VCaP (cell line): ENCODE data around the gene TSPAN2.

Source experiments
- H3K27ac ChIP-seq: fragments of 450-650 bp; 2 replicates; pipeline ENCODE4 v1.5.1; 2017
- TF ChIP-seq, protein P1 (sequence below): fragments of 450-650 bp; conservative IDR thresholded peaks from 2 replicates; pipeline ENCODE4 v1.5.1; 2017; ENCODE audit warnings: mild to moderate bottlenecking, moderate library complexity

TSPAN2 gene

DNA sequence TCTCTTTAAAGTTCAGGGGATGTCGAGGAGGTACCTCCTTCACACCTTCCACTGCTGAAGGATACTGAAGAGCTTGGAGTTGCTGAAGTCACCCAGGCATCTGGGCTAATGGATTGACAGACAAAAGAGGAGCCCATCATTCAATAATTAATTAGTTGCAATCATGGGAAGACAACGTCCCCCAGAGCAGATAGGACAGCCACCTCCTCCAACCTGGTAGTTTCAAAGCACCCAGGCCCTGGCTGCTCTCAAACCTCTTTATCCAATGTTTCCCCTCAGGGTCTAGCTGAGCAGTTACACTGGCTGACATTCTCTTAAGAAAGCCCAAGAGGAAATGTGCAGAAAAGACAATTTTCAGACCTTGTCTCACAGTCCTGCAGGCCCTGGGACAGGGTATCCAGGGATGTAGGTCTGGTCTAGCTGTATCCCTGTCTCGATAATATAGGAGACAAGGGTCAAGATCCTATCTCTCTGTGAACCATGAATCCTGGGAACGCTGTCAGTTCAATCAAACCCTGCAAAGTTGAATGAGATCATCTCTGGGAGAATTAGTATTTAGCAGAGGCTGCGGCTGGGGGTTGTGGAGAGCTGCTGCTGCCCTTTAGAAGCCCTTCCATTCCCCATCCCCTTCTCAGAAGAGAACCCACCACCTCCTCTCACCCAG, 1.1 kb downstream of the TSPAN2 start:
- TF ChIP-seq, protein P1, sequence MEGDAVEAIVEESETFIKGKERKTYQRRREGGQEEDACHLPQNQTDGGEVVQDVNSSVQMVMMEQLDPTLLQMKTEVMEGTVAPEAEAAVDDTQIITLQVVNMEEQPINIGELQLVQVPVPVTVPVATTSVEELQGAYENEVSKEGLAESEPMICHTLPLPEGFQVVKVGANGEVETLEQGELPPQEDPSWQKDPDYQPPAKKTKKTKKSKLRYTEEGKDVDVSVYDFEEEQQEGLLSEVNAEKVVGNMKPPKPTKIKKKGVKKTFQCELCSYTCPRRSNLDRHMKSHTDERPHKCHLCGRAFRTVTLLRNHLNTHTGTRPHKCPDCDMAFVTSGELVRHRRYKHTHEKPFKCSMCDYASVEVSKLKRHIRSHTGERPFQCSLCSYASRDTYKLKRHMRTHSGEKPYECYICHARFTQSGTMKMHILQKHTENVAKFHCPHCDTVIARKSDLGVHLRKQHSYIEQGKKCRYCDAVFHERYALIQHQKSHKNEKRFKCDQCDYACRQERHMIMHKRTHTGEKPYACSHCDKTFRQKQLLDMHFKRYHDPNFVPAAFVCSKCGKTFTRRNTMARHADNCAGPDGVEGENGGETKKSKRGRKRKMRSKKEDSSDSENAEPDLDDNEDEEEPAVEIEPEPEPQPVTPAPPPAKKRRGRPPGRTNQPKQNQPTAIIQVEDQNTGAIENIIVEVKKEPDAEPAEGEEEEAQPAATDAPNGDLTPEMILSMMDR: no peak
- no peak overlapping the region for H3K27ac ChIP-seq

DNA sequence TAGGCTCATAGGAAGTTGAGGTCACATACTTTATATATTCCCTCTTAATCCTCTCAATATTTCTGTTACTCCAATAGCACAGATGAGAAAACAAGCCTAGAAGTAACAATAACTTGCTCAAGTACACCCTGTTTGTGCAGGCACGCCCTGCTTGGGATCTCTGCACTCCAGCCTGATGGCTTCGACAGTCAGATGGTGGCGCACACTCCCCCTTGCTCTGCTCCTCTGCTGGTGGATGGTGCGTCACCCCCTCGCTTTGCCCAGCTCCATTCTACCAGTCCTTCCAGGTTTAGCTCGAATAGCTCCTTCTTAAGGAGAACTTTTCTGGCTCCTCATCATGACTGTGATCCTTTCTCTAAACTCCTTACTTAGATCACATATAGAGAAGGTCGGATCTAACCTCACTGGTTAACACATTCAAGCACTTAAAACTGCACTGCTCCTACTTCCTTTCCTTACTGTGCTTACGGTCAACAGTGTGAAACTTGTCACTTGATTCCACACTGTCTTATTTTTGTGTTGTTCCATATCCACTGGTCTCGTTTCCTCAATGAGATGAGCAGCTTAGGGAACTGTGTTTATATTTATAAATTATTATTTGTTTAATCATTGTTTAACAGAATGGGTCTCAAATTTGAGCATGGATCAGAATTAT, 3.0 kb downstream of the TSPAN2 start:
- no peak overlapping the region for H3K27ac ChIP-seq
- TF ChIP-seq, protein P1: no peak

DNA sequence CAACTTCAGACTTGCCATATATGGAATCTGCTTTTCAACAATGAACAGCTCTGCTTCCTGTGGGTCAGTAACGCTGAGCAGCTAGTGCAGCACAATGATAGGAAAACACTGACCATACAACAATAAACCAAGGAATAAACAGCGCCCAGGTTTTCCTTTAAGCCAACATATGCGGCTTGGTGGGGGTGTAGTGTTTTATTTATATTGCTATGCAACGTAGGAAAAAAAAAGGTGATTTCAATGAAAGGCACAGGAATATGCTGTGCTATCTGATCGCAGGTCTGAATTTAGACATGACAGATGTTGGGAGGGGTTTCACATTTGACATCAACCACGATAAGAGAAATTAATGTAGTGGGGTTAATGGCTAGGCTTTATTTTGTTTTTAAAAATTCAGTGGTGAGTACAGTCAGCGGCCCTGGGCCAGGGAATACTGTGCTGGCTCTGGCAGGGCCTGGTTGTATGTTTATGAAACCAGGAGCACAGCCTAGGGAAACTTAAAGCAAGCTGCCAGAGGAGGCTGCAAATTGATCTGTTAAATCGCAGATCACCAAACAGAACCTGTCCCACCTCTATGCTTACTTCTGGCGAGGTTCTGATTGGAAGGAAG, 4.3 kb downstream of the TSPAN2 start:
- no peak overlapping the region for H3K27ac ChIP-seq
- TF ChIP-seq, protein P1: no peak

DNA sequence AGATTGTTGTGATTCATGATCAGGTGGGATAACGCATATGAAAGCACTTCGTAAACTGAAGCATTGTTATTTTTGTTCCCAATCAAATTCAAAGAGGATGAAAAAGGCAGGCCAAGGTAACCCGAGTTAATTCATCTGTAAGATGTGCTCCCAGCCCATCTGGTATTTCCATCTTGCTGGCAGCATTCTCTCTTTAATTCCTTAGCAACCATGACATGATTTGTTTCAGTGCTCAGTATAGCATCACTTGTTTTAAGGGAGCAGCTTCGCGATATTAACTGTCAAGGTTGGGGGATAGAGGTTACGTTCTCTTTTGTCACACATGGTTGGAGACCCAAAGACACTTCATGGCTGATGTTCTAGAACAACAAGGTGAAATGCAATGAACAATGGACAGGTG, 6.4 kb downstream of the TSPAN2 start:
- TF ChIP-seq, protein P1: no peak
- H3K27ac ChIP-seq: no peak overlapping the region

DNA sequence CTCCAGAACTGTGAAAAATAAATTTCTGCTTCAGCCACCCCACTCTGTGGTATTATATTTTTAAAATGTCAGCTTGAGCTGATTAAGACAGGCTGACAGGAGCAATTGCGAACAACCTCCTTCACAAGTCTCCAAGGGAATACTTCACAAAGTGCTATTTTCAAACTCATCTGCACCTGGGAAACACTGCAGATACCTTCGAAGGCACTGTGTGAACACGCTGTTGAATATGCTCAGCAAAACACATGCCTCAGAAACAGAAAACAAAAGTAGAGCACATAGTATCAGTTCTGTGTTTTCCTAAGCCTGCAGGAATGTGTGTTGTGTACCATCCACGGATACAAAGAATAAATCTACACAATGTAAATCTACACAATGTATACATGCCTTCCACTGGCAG, 10.6 kb downstream of the TSPAN2 start:
- TF ChIP-seq, protein P1: no peak
- no peak overlapping the region for H3K27ac ChIP-seq

DNA sequence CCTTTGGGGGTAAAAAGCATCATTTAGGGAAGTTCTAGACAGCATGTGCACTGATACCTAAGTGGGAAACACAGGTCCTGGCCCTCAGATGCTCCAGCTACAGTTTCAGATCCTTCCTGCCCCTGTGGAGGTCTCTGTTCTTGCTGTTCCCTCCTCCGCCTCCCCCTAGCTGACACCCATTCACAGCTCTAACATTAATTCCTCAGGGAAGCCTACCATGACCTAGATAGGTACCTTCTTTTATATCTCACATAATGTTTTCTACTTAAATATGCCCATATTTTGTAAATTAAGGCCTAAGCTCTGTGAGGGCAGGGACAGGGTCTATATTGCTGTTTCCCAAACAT, 11.3 kb downstream of the TSPAN2 start:
- H3K27ac ChIP-seq: no peak overlapping the region
- TF ChIP-seq, protein P1: no peak

DNA sequence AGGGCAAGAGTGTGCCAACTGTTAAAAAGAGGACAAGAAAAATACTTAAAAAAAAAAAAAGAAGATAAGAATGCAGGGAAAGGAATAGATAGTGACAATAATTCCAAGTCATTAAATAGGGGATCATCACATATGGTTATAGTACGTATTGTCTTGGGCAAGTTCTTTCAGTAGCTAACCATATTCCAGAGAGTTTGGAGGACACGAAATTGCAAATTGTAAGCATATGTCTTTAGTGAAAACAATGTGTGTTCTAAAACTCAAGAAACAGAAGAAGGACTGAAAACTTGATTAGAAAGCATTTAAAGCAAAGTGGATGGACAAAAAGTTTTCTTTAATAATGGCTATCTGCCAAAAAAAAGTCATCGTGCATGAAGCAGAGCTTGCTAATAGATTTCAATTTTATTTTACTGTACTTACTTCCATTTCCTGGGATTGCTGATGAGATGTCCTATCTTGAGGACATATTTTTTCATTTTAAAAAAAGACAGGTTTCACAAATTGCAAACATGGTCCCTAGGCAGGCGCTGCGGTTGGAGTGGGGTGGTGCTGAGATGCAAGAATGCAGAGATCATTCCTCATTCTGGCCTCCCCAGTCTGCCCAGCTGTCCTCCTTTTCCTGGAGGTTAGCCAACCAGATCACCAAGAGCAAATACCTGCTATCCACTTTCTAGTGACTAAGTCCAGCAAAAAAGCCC, 11.9 kb downstream of the TSPAN2 start:
- TF ChIP-seq, protein P1: no peak
- H3K27ac ChIP-seq: no peak overlapping the region
